Tibial artery (tissue), 4 donors: ENCODE results near the gene GP2.

Experiments used
- DNase-seq, 2 donors: peaks; one replicate each; pipeline ENCODE4 v3.0.0-alpha.2; 2019
- H3K27ac ChIP-seq, 2 donors: fragments of 200-600 bp; sonication (generic) in 1 of 2; 1 replicate in 1 of 2; 2 replicates in 1 of 2; pipeline ENCODE4 v1.5.1; 2018 to 2019; ENCODE audit warnings: mild to moderate bottlenecking in 1 of 2
- H3K27me3 ChIP-seq, 2 donors: fragments of 200-600 bp; sonication (generic) in 1 of 2; one replicate each; pipeline versions ENCODE4 v1.5.1 to v1.6.0; 2016 to 2019
- H3K36me3 ChIP-seq, 3 donors: fragments of 200-600 bp; sonication (generic) in 2 of 3; one replicate each; pipeline ENCODE4 v1.5.1; 2016 to 2019; ENCODE audit warnings: mild to moderate bottlenecking in 2 of 3
- H3K4me1 ChIP-seq, 4 donors: fragments of 200-600 bp; sonication (generic) in 2 of 4; 1 replicate in 3 of 4; 2 replicates in 1 of 4; pipeline ENCODE4 v1.5.1; 2016 to 2019
- H3K4me3 ChIP-seq, 2 donors: fragments of 200-600 bp; sonication (generic) in 1 of 2; 1 replicate in 1 of 2; 2 replicates in 1 of 2; pipeline ENCODE4 v1.5.1; 2018 to 2019; ENCODE audit warnings: mild to moderate bottlenecking in 2 of 2
- H3K9me3 ChIP-seq, 3 donors: fragments of 200-600 bp; sonication (generic) in 1 of 3; one replicate each; pipeline ENCODE4 v1.5.1; 2016 to 2019
- intact Hi-C: fragments of 100-400 bp; cut with DNase I; formaldehyde crosslinking; loops from one replicate; pipeline ENCODE4 v1.15.0; 2023; ENCODE audit warnings: low total_unique reads
- TF ChIP-seq, protein P1 (sequence below), 2 experiments: fragments of 200-600 bp in 1 of 2; fragments of 450-650 bp in 1 of 2; IDR thresholded peaks; one replicate each; pipeline ENCODE4 v1.5.1; 2017 to 2019; ENCODE audit warnings: antibody characterized with exemption in 2 of 2, mild to moderate bottlenecking in 1 of 2, moderate library complexity in 1 of 2

GP2 gene

DNA sequence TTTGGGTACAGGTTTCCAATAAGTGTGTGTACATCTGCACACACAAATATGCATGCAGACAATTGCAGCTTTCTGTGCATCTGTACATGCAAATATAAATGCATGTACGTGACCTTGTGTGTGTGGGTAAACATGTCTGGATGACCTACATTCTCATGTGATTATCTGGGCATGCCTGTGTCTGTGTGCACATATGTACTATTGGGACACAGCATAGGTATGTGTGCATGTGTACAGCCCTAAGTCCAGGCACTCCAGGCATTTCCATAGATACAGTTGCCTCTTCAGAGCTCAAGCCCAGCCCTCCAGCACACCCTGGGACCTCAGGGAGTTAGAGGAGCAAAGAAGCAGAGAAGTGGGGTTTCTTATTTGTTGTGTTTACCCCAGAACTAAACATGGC, 7.1 kb upstream of the GP2 start:
- Histone ChIP-seq H3K36me3 (no peaks in the 10 kb centered on the region), H3K9me3 (no peaks in the 10 kb centered on the region), H3K27me3 (peaks cover 0 to 6% of the 10 kb centered on the region in 2 donors), H3K4me3 (no peak overlapping the region), H3K4me1 (no peaks in the 10 kb centered on the region), H3K27ac (no peak overlapping the region)
- DNase-seq, result no peak
- intact Hi-C loops, result no loop called here
- TF ChIP-seq, protein P1, sequence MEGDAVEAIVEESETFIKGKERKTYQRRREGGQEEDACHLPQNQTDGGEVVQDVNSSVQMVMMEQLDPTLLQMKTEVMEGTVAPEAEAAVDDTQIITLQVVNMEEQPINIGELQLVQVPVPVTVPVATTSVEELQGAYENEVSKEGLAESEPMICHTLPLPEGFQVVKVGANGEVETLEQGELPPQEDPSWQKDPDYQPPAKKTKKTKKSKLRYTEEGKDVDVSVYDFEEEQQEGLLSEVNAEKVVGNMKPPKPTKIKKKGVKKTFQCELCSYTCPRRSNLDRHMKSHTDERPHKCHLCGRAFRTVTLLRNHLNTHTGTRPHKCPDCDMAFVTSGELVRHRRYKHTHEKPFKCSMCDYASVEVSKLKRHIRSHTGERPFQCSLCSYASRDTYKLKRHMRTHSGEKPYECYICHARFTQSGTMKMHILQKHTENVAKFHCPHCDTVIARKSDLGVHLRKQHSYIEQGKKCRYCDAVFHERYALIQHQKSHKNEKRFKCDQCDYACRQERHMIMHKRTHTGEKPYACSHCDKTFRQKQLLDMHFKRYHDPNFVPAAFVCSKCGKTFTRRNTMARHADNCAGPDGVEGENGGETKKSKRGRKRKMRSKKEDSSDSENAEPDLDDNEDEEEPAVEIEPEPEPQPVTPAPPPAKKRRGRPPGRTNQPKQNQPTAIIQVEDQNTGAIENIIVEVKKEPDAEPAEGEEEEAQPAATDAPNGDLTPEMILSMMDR (IDR thresholded peaks at IDR 0.05), result no peak

DNA sequence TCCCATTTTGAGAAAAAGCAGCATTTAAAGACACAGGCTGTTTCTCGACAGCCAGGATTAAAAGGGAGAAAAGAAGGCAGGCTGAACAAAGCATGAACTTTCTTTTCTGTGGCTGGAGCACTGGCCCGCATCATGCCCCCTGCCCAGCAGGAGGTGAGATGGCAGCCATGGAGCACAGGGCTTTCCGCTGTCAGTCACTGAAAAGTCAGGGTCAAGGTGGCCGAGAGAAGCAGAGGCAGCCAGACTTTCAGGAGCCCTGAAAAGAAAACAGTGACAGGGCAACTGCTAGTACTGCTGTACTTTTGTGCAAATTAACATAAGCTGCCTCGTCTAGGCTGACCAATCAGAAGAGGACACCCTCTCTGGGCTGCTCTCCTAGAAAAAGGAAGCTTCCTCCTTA, 5.8 kb upstream of the GP2 start:
- Histone ChIP-seq H3K9me3 (no peaks in the 10 kb centered on the region), H3K4me1 (no peaks in the 10 kb centered on the region), H3K27ac (no peak overlapping the region), H3K36me3 (no peaks in the 10 kb centered on the region), H3K27me3 (peaks cover 0 to 6% of the 10 kb centered on the region in 2 donors), H3K4me3 (no peak overlapping the region)
- DNase-seq, result no peak
- intact Hi-C loops, result no loop called here
- TF ChIP-seq, protein P1 (IDR thresholded peaks at IDR 0.05), result no peak

DNA sequence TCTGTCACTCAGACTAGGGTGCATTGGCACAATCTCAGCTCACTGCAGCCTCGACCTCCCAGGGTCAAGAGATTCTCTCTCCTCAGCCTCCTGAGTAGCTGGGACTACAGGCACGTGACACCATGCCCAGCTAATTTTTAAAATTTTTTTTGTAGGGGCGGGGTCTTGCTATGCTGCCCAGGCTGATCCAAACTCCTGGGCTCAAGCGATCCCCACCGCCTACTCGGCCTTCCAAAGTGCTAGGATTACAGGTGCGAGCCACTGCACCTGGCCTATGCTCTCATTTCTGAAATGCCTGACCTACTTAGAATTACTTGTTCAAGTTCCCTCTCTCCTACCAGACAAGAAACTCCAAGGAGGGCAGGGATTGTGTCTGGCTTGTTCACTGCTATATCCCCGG, 5.1 kb upstream of the GP2 start:
- Histone ChIP-seq H3K4me1 (no peaks in the 10 kb centered on the region), H3K36me3 (no peaks in the 10 kb centered on the region), H3K9me3 (no peaks in the 10 kb centered on the region), H3K27ac (no peak overlapping the region), H3K4me3 (no peak overlapping the region), H3K27me3 (peaks cover 0 to 6% of the 10 kb centered on the region in 2 donors)
- TF ChIP-seq, protein P1 (IDR thresholded peaks at IDR 0.05), result no peak
- DNase-seq, result no peak
- intact Hi-C loops, result no loop called here

DNA sequence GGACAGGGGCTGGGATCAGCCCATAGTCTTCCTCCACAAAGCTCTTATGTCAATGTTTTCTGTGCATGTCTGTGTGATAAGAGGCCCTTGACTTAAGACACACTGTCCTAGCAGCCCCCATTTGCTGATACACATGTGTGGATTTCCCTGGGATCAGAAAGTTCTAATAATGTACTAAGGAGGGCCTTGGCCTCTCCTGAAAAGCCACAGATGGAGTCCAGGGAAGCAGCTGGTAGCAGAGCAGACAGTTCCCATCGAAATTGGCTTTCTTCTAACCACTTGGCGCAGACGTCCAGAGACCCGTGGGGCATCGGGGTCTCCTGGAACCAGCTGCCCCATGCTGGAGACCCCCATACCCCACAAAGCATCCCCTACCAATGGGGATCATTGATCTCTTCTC, 4.3 kb upstream of the GP2 start:
- intact Hi-C loops, result no loop called here
- no peak for DNase-seq
- Histone ChIP-seq H3K4me1 (no peaks in the 10 kb centered on the region), H3K4me3 (no peak overlapping the region), H3K27me3 (peaks cover 0 to 3% of the 10 kb centered on the region in 2 donors), H3K9me3 (no peaks in the 10 kb centered on the region), H3K36me3 (no peaks in the 10 kb centered on the region), H3K27ac (no peak overlapping the region)
- TF ChIP-seq, protein P1 (IDR thresholded peaks at IDR 0.05), result no peak

DNA sequence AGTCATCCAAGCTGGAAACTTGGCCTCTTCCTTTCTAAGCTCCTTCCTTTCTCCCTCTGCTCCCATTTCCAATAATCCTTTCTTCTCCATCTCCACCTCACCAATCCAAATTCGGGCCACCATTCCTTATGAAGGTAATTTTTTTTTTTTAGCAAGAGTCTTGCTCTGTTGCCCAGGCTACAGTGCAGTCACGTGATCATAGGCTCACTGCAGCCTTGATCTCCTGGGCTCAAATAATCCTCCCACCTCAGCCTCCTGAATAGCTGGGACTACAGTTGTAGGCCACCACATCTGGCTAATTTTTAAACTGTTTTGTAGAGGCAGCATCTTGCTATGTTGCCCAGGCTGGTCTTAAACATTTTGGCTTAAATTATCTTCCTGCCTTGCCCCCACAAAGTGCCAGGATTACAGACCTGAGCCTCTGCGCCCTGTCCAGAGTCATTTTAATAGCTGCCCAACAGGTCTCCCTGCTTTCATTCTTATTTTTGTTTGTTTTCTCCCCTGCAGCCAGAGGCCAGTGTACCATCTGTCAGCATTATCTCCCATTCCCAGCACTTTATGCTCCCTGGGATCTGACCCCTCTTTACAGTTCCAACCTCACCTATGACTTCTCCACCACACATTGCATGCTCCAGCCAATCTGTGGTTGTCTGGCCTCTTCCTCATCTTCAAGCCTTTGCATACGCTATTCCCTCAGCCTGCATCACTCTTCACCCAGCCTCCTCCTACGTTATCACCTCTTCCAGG, 2.3 kb upstream of the GP2 start:
- intact Hi-C loops, result no loop called here
- H3K9me3 ChIP-seq, result no peaks in the 10 kb centered on the region
- no peak overlapping the region for H3K27ac ChIP-seq
- H3K4me3 ChIP-seq, result no peak overlapping the region
- no peaks in the 10 kb centered on the region for H3K27me3 ChIP-seq
- H3K36me3 ChIP-seq, result no peaks in the 10 kb centered on the region
- no peak for DNase-seq
- no peaks in the 10 kb centered on the region for H3K4me1 ChIP-seq
- TF ChIP-seq, protein P1 (IDR thresholded peaks at IDR 0.05), result no peak
